GM12875 (cell line): ENCODE results near the gene LDB2.

Source experiments
- H3K4me3 ChIP-seq: one replicate; pipeline ENCODE4 v1.5.1; 2011; ENCODE audit warnings: low read depth, low read length, control low read depth
- CTCF ChIP-seq: IDR thresholded peaks from 2 replicates; pipeline ENCODE4 v1.5.1; 2011; ENCODE audit warnings: low read depth, mild to moderate bottlenecking, control low read depth, inconsistent platforms, low read length, moderate library complexity, borderline replicate concordance; ENCODE audit not compliant: insufficient read depth

The LDB2 gene

GRCh38 chr4:16461362-16461761 lies 437.1 kb downstream of the LDB2 start:
- H3K4me3 ChIP-seq, result no peak overlapping the region
- no peak for TF ChIP-seq CTCF

GRCh38 chr4:16457944-16458343 lies 440.5 kb downstream of the LDB2 start:
- no peak overlapping the region for H3K4me3 ChIP-seq
- TF ChIP-seq CTCF, result no peak
